GM23338 (cell line): ENCODE data around the gene SMIM10. TPM values are rescaled to one million over a fixed set of nuclear protein-coding genes. Genes with fewer than 3 reads are reported as not detected.

Experiments used
- ATAC-seq: fragments of 200-7000 bp; cut with Tn5 transposase; 3 replicates; pipeline ENCODE4 v1.9.1; 2020
- DNase-seq: peaks from one replicate; pipeline ENCODE4 v3.0.0-alpha.2; 2015; ENCODE audit warnings: low spot score
- H2AFZ ChIP-seq: fragments of 200-600 bp; sonication (generic); 2 replicates; pipeline ENCODE4 v1.8.0; 2016; ENCODE audit warnings: antibody characterized with exemption, mild to moderate bottlenecking, moderate library complexity
- H3F3A ChIP-seq: fragments of 200-600 bp; sonication (generic); replicated peaks from 2 replicates; pipeline ENCODE4 v1.8.0; 2017; ENCODE audit warnings: antibody characterized with exemption, mixed run types, low read depth
- H3K27ac ChIP-seq: fragments of 200-600 bp; sonication (generic); 2 replicates; pipeline ENCODE4 v1.6.1; 2016; ENCODE audit warnings: low read depth
- H3K27me3 ChIP-seq: fragments of 200-600 bp; sonication (generic); 2 replicates; pipeline ENCODE4 v1.8.0; 2016; ENCODE audit warnings: mild to moderate bottlenecking, mixed run types, moderate library complexity; ENCODE audit not compliant: insufficient read depth
- H3K36me3 ChIP-seq: fragments of 200-600 bp; sonication (generic); 2 replicates; pipeline ENCODE4 v1.8.0; 2016; ENCODE audit warnings: mild to moderate bottlenecking; ENCODE audit not compliant: insufficient read depth
- H3K4me1 ChIP-seq: fragments of 200-600 bp; sonication (generic); 2 replicates; pipeline ENCODE4 v1.8.0; 2016; ENCODE audit warnings: mild to moderate bottlenecking, moderate library complexity; ENCODE audit not compliant: insufficient read depth
- H3K4me2 ChIP-seq: fragments of 200-600 bp; sonication (generic); 2 replicates; pipeline ENCODE4 v1.7.1; 2017; ENCODE audit warnings: mixed run types
- H3K4me3 ChIP-seq: fragments of 200-600 bp; sonication (generic); 2 replicates; pipeline ENCODE4 v1.6.1; 2016; ENCODE audit warnings: mixed run types
- H3K79me2 ChIP-seq: fragments of 200-600 bp; sonication (generic); replicated peaks from 2 replicates; pipeline ENCODE4 v1.8.0; 2017; ENCODE audit warnings: mild to moderate bottlenecking; ENCODE audit not compliant: insufficient read depth
- H3K9me2 ChIP-seq: fragments of 200-600 bp; sonication (generic); 2 replicates; pipeline ENCODE4 v1.8.0; 2017; ENCODE audit not compliant: insufficient read depth
- H4K20me1 ChIP-seq: fragments of 200-600 bp; sonication (generic); replicated peaks from 2 replicates; pipeline ENCODE4 v1.8.0; 2017; ENCODE audit warnings: mild to moderate bottlenecking; ENCODE audit not compliant: insufficient read depth
- H3K27ac Mint-ChIP-seq: 2 replicates; pipeline ENCODE4 v1.8.0; 2020; ENCODE audit warnings: inconsistent platforms, mild to moderate bottlenecking, moderate library complexity, mixed read lengths
- H3K27me3 Mint-ChIP-seq: 3 replicates; pipeline ENCODE4 v1.8.0; 2022; ENCODE audit warnings: low read depth, mild to moderate bottlenecking, moderate library complexity, mixed read lengths, inconsistent platforms; ENCODE audit not compliant: insufficient read depth, poor library complexity
- H3K36me3 Mint-ChIP-seq: 3 replicates; pipeline ENCODE4 v1.8.0; 2021; ENCODE audit warnings: low read depth, mild to moderate bottlenecking, inconsistent platforms, moderate library complexity, mixed read lengths
- H3K4me1 Mint-ChIP-seq: 3 replicates; pipeline ENCODE4 v1.8.0; 2020; ENCODE audit warnings: mild to moderate bottlenecking, inconsistent platforms, mixed read lengths
- H3K4me3 Mint-ChIP-seq: 3 replicates; pipeline ENCODE4 v1.8.0; 2021; ENCODE audit warnings: moderate library complexity, mild to moderate bottlenecking, inconsistent platforms, mixed read lengths
- H3K9me3 Mint-ChIP-seq: 3 replicates; pipeline ENCODE4 v1.8.0; 2020; ENCODE audit warnings: moderate library complexity, mild to moderate bottlenecking, inconsistent platforms, mixed read lengths
- CREB1 ChIP-seq: fragments of 250-450 bp; sonication (Bioruptor Pico); IDR thresholded peaks from 2 replicates; pipeline ENCODE4 v1.5.0; 2020; ENCODE audit warnings: low read depth, mild to moderate bottlenecking, moderate library complexity
- CTCF ChIP-seq, 2 experiments: fragments of 200-600 bp in 1 of 2; sonication (generic) in 1 of 2; conservative IDR thresholded peaks; 2 replicates each; pipeline versions ENCODE4 v1.5.1 to v1.6.1; 2016 to 2017; ENCODE audit warnings: antibody characterized with exemption in 2 of 2, low read depth in 2 of 2, mild to moderate bottlenecking in 2 of 2, moderate library complexity in 1 of 2
- ETS1 ChIP-seq: IDR thresholded peaks from 2 replicates; pipeline ENCODE4 v1.6.1; 2016; ENCODE audit warnings: antibody characterized with exemption
- EZH2 ChIP-seq: fragments of 200-600 bp; sonication (generic); IDR thresholded peaks from one replicate; pipeline ENCODE4 v1.8.0; 2017; ENCODE audit warnings: antibody characterized with exemption, mild to moderate bottlenecking, low read depth; ENCODE audit not compliant: unreplicated experiment
- EZH2phosphoT487 ChIP-seq: fragments of 200-600 bp; sonication (generic); IDR thresholded peaks from one replicate; pipeline ENCODE4 v1.8.1; 2018; ENCODE audit warnings: antibody characterized with exemption; ENCODE audit not compliant: unreplicated experiment
- JUNB ChIP-seq: IDR thresholded peaks from one replicate; pipeline ENCODE4 v1.6.1; 2016; ENCODE audit warnings: antibody characterized with exemption; ENCODE audit not compliant: unreplicated experiment
- NANOG ChIP-seq: IDR thresholded peaks from 2 replicates; pipeline ENCODE4 v1.6.1; 2016; ENCODE audit warnings: antibody characterized with exemption, borderline replicate concordance
- POLR2AphosphoS5 ChIP-seq: IDR thresholded peaks from 2 replicates; pipeline ENCODE4 v1.6.1; 2016; ENCODE audit warnings: antibody characterized with exemption, low read depth
- REST ChIP-seq: IDR thresholded peaks from one replicate; pipeline ENCODE4 v1.6.1; 2018; ENCODE audit warnings: antibody characterized with exemption; ENCODE audit not compliant: unreplicated experiment
- STAT1 ChIP-seq: IDR thresholded peaks from one replicate; pipeline ENCODE4 v1.6.1; 2016; ENCODE audit warnings: antibody characterized with exemption; ENCODE audit not compliant: unreplicated experiment
- ZNF114 ChIP-seq: fragments of 250-450 bp; sonication (Bioruptor Pico); IDR thresholded peaks from 2 replicates; pipeline ENCODE4 v1.5.0; 2020; ENCODE audit warnings: mild to moderate bottlenecking, moderate library complexity
- ZNF331 ChIP-seq: fragments of 250-450 bp; sonication (Bioruptor Pico); IDR thresholded peaks from 2 replicates; pipeline ENCODE4 v1.5.0; 2020; ENCODE audit warnings: low read depth, mild to moderate bottlenecking, moderate library complexity
- ZNF462 ChIP-seq: fragments of 250-450 bp; sonication (Bioruptor Pico); IDR thresholded peaks from 2 replicates; pipeline ENCODE4 v1.5.0; 2020; ENCODE audit warnings: mild to moderate bottlenecking, moderate library complexity
- polyA plus RNA-seq: library from polyadenylated mRNA; unstranded; fragments of >200 nt; fragmentation: Nextera tagmentation; extraction: Ambion mirVana; gene quantifications from 2 replicates; pipeline ENCODE4 v1.2.1, GENCODE V29; 2016
- total RNA-seq: library from RNA; depleted of rRNA; stranded (reverse); fragments of >200 nt; shearing (Covaris generic); gene quantifications from 2 replicates; pipeline ENCODE4 v1.2.3, GENCODE V29; 2014

Gene SMIM10
- total and polyA plus RNA-seq, 2 experiments from 2014 or later = 1.7 to 4.8 TPM

- TF ChIP-seq STAT1 = no peak
- TF ChIP-seq REST = no peak
- TF ChIP-seq JUNB = no peak
- no peak for TF ChIP-seq EZH2
- TF ChIP-seq ZNF331 (CRISPR knock-in tag) = no peak
- no peak for TF ChIP-seq NANOG
- TF ChIP-seq EZH2phosphoT487 = no peak
- no peak for TF ChIP-seq CTCF (conservative IDR thresholded peaks at IDR 0.05; ENCODE audit: low read depth in 2 of 2)
- no peak for TF ChIP-seq ETS1
- TF ChIP-seq CREB1 = no peak
- TF ChIP-seq POLR2AphosphoS5 = no peak
- TF ChIP-seq ZNF462 (CRISPR knock-in tag) = no peak
- TF ChIP-seq ZNF114 (CRISPR knock-in tag) = no peak
- Histone ChIP-seq H3F3A (no peaks in the 10 kb centered on the region), H3K27me3 (no peaks in the 10 kb centered on the region), H2AFZ (no peak overlapping the region), H3K4me1 (peaks cover 7% of the 10 kb centered on the region), H3K4me3 (no peak overlapping the region), H4K20me1 (no peaks in the 10 kb centered on the region), H3K27ac (no peak overlapping the region), H3K4me2 (no peak overlapping the region), H3K79me2 (no peaks in the 10 kb centered on the region), H3K36me3 (no peaks in the 10 kb centered on the region), H3K9me2 (no peaks in the 10 kb centered on the region)
- no peaks in the 10 kb centered on the region for H3K36me3 Mint-ChIP-seq
- ATAC-seq = no peak
- peaks cover 22% of the 10 kb centered on the region for H3K4me1 Mint-ChIP-seq
- no peak overlapping the region for H3K27ac Mint-ChIP-seq
- H3K9me3 Mint-ChIP-seq = peaks cover 3% of the 10 kb centered on the region; the same call in 2 of the 3 replicates
- H3K4me3 Mint-ChIP-seq = no peak overlapping the region
- no peak for DNase-seq
- peaks cover 4% of the 10 kb centered on the region for H3K27me3 Mint-ChIP-seq
These were observed 41.5 kb upstream of the SMIM10 start for GRCh38 chrX:134949271-134949670.
